Activated effector memory CD4-positive, alpha-beta T cell treated with Interleukin-2 at 50 U/mL for 16 hours (primary cell): ENCODE results near the gene ZNF354C.
A peak's percentile ranks its signal among the peaks of the same experiment; 100 is the strongest.
"Not testable (repeated sequence)": the region's sequence is repeated elsewhere in the genome, so short reads cannot be mapped to it uniquely, and the experiment has no call there.

ENCODE experiments used
- DNase-seq: peaks from one replicate; pipeline ENCODE4 v3.0.0-alpha.2; 2020

Gene ZNF354C

GRCh38 chr5:179060116-179061008 lies at the start of gene ZNF354C:
ZNF354C (plus strand) TSS chr5:179060373; CDS start chr5:179062069, 1,696 bp downstream.
- DNase-seq: peak; percentile 76

- peak; percentile 91 for DNase-seq
Measured at GRCh38 chr5:179023528-179024189, 36.5 kb upstream of the ZNF354C start, which contains the start of gene ZNF879. ZNF879 (plus strand) TSS chr5:179023804; CDS start chr5:179025005, 1,201 bp downstream.

- no peak for DNase-seq
Measured at GRCh38 chr5:179033004-179033580, 27.1 kb upstream of the ZNF354C start.

GRCh38 chr5:179044765-179045164 lies 15.4 kb upstream of the ZNF354C start:
- DNase-seq: no peak

GRCh38 chr5:179051784-179052183 lies 8.4 kb upstream of the ZNF354C start:
- no peak for DNase-seq

GRCh38 chr5:179054036-179054785 lies 6.0 kb upstream of the ZNF354C start:
- DNase-seq: no peak

- no peak for DNase-seq
Measured at GRCh38 chr5:179054876-179055275, 5.3 kb upstream of the ZNF354C start.

GRCh38 chr5:179055436-179055835 lies 4.7 kb upstream of the ZNF354C start:
- DNase-seq: no peak

- DNase-seq: no peak
Measured at GRCh38 chr5:179055841-179056240, 4.3 kb upstream of the ZNF354C start.

GRCh38 chr5:179061025-179061424 lies 852 bp downstream of the ZNF354C start:
- DNase-seq: no peak

GRCh38 chr5:179065703-179066102 lies 5.5 kb downstream of the ZNF354C start:
- DNase-seq: no peak

- DNase-seq: no peak
Measured at GRCh38 chr5:179079165-179079987, 19.2 kb downstream of the ZNF354C start.

GRCh38 chr5:179080724-179081123 lies 20.6 kb downstream of the ZNF354C start:
- no peak for DNase-seq

GRCh38 chr5:179089502-179089901 lies 29.3 kb downstream of the ZNF354C start:
- DNase-seq: no peak

- not testable (repeated sequence) for DNase-seq
Measured at GRCh38 chr5:179101282-179101681, 41.1 kb downstream of the ZNF354C start.

- no peak for DNase-seq
Measured at GRCh38 chr5:179110528-179110927, 50.4 kb downstream of the ZNF354C start.

GRCh38 chr5:179111267-179112207 lies 51.4 kb downstream of the ZNF354C start:
- no peak for DNase-seq

- DNase-seq: no peak
Measured at GRCh38 chr5:179112469-179113142, 52.4 kb downstream of the ZNF354C start.

GRCh38 chr5:179113143-179113530 lies 53.0 kb downstream of the ZNF354C start:
- DNase-seq: no peak
